Stimulated activated CD8-positive, alpha-beta memory T cell treated with anti-CD3 and anti-CD28 coated beads, Interleukin-7, amount 100 ng/mL, for 48 hours (primary cell): ENCODE measurements around the gene A2ML1.
A peak's percentile ranks its signal among the peaks of the same experiment; 100 is the strongest.
"Not testable (repeated sequence)": the region's sequence is repeated elsewhere in the genome, so short reads cannot be mapped to it uniquely, and the experiment has no call there.

ENCODE experiments used
- DNase-seq, 2 donors: peaks; one replicate each; pipeline ENCODE4 v3.0.0-alpha.2; 2020; ENCODE audit warnings: low read depth in 1 of 2; ENCODE audit errors: extremely low read depth in 1 of 2

A2ML1 gene

GRCh38 chr12:8822298-8822697 lies at the start of gene A2ML1:
Gene A2ML1, plus strand, starts transcription at chr12:8822621. Its CDS starts 31 bp downstream, at chr12:8822652.
- DNase-seq = no peak

DNA sequence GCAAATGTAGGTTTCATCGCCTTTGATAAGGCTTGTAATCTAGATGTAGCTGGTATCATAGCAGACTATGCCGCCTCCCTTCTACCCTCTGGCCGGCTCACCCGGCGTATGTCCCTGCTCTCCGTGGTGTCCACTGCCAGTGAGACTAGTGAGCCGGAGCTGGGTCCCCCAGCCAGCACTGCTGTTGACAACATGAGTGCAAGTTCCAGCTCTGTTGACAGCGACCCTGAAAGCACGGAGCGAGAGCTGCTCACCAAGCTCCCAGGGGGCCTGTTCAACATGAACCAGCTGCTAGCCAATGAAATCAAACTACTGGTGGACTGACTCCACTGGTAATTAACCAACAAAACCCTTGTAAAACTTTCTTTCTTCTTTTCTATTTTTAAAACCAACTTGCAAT lies 49.0 kb upstream of the A2ML1 start:
- no peak for DNase-seq

DNA sequence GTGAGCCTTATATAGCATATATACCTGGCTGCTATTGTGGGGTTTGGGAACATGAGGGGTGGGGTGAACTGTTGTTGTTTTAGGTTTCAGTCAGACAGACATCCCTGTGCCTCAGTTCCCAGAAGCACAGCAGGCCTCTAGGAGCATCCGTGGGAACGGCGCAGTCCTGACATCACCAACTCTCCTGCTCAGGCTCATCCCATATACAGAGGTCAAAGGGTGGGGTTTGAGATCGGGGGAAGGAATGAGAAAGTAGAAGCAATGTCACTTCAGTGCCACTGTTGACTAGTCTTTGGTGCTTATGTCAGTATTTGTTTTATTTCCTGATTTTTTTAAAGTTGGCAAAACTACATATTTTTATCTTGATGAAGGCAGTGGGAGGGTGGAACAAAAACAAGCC lies 43.1 kb upstream of the A2ML1 start:
- DNase-seq = no peak

DNA sequence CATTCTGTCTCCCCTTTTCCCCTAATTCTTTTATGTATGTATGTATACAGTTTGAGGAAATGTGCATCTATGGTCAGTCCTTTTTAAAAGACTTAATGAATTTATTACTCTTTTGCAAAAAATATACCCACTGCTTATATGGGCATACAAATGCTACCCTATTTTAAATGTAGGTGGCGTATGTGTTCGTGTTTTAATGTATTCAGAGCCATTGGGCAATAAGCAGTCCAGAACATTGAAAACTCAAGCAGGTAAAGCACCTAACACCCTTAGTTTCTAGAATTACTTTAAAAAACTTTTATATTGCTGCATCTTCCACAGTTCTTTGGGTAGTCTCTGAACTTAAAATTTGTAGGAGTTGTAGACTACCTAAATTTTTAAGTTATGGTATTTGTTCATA lies 42.6 kb upstream of the A2ML1 start:
- no peak for DNase-seq

DNA sequence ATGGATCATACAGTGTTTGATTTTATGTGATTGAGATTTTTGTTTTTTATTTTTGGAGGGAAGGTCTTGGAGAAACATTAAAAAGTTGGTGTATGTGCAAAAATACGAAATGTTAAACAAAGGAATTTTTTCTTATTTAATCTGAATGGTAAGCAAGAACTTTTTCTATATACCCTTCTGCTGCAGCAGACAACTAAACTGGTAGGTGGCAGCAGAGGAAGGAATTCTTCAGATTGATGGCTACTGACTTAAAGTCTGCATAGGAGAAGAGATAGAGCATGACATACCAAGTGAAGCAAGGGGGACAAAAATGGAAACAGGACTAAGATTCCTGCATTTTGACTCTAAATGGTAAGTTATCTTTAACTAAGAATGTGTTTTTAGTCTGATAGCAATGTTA lies 42.0 kb upstream of the A2ML1 start:
- peak in 1 of 2 donors; percentile 0 for DNase-seq

GRCh38 chr12:8781381-8782127 lies 40.9 kb upstream of the A2ML1 start:
- DNase-seq = no peak

- no peak for DNase-seq
Observed at GRCh38 chr12:8784290-8784888, 38.0 kb upstream of the A2ML1 start.

- DNase-seq = no peak
Observed at GRCh38 chr12:8785499-8785898, 36.9 kb upstream of the A2ML1 start.

- not testable (repeated sequence) for DNase-seq
Observed at GRCh38 chr12:8787206-8787605, 35.2 kb upstream of the A2ML1 start.

DNA sequence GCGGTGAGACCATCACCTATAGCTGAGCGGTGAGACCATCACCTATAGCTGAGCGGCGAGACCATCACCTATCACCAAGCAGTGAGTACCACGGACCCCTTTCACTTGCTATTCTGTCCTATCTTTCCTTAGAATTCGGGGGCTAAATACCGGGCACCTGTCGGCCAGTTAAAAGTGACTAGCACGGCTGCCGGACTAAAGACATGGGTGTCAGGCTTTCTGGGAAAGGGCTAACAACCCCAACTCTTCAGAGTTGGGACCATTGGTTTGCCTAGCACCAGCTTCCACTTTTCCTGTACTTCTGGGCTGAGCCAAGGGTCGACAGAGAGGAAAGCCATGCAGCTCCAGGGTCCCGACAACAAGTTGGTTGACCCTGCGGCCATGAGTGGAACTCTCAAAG lies 33.7 kb upstream of the A2ML1 start:
- DNase-seq = not testable (repeated sequence)

DNA sequence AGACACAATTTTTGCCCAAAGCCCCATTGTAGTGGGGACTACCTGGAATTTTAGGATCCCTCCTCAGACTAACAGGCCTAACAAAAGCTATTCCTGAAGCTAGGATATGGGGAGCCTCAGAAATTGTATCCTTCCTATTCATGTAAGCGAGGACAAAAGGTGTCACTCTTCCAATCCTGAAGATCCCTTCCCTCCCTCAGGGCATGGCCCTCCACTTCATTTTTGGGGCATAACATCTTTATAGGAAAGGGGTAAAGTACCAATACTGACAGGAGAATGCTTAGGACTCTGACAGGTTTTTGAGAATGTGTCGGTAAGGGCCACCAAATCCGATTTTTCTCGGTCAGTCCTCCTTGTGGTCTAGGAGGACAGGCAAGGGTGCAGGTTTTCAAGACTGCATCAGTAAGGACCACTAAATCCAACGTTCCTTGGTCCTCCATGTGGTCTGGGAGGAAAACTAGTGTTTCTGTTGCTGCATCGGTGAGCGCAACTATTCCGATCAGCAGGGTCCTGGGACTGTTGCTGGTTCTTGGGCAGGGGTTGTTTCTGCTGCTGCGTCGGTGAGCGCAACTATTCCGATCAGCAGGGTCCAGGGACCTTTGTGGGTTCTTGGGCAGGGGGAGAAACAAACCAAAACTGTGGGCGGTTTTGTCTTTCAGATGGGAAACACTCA lies 32.9 kb upstream of the A2ML1 start:
- DNase-seq = not testable (repeated sequence)

GRCh38 chr12:8793226-8793625 lies 29.2 kb upstream of the A2ML1 start:
- not testable (repeated sequence) for DNase-seq

DNA sequence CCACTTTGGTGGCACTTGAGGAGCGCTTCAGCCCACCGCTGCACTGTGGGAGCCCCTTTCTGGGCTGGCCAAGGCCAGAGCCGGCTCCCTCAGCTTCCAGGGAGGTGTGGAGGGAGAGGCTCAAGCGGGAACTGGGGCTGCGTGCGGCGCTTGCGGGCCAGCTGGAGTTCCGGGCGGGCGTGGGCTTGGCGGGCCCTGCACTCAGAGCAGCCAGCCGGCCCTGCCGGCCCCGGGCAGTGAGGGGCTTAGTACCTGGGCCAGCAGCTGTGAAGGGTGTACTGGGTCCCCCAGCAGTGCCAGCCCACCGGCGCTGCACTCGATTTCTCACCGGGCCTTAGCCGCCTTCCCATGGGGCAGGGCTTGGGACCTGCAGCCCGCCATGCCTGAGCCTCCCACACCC lies 27.8 kb upstream of the A2ML1 start:
- DNase-seq = not testable (repeated sequence)

DNA sequence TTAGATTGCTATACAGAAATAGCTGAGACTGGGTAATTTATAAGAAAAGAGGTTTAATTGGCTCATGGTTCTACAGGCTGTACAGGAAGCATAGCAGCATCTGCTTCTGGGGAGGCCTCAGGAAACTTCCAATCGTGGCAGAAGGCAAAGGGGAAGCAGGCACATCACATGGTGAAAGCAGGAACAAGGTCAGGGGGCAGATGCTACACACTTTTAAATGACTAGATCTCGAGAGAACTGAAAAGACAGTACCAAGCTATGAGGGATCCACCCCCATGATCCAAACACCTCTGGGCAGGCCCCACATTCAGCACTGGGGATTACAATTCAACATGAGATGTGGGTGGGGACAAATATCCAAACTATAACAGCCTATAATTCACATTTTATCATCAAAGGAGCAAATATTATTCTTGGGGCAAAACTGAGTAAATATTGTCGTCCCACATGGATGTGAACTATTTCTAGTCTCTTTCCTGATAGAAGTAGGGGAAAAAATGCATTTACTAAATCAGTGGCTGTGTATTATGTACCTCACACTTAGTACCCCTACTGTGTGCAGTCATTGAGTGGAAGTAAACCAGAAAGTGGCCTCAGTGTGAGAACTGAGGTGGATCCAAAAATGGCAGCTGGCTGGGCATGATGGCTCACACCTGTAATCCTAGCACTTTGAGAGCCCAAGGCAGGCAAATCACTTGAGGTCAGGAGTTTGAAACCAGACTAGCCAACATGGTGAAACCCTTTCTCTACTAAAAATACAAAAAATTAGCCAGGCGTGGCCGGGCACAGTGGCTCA lies 25.4 kb upstream of the A2ML1 start:
- DNase-seq = no peak

DNA sequence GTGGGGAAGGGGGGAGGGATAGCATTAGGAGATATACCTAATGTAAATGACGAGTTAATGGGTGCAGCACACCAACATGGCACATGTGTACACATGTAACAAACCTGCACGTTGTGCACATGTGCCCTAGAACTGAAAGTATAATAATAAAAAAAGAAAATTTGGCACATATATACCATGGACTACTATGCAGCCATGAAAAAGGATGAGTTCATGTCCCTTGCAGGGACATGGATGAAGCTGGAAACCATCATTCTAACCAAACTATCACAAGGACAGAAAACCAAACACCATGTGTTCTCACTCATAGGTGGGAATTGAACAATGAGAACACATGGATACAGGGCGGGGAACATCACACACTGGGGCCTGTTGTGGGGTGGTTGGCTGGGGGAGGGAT lies 21.2 kb upstream of the A2ML1 start:
- DNase-seq = not testable (repeated sequence)

GRCh38 chr12:8804833-8805232 lies 17.6 kb upstream of the A2ML1 start:
- not testable (repeated sequence) for DNase-seq

GRCh38 chr12:8805487-8805886 lies 16.9 kb upstream of the A2ML1 start:
- DNase-seq = not testable (repeated sequence)

DNA sequence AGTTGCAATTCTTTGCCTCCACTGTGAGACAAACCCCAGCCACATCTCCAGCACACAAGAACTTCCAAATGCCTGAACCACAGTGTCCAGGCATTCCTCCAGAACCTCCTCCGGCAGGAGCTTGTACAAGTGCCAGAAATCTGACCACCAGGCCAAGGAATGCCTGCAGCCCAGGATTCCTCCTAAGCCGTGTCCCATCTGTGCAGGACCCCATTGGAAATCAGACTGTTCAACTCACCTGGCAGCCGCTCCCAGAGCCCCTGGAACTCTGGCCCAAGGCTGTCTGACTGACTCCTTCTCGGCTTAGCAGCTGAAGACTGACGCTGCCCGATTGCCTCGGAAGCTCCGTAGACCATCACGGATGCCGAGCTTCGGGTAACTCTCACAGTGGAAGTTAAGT lies 15.3 kb upstream of the A2ML1 start:
- not testable (repeated sequence) for DNase-seq

- DNase-seq = not testable (repeated sequence)
Observed at GRCh38 chr12:8810112-8810511, 12.3 kb upstream of the A2ML1 start.

DNA sequence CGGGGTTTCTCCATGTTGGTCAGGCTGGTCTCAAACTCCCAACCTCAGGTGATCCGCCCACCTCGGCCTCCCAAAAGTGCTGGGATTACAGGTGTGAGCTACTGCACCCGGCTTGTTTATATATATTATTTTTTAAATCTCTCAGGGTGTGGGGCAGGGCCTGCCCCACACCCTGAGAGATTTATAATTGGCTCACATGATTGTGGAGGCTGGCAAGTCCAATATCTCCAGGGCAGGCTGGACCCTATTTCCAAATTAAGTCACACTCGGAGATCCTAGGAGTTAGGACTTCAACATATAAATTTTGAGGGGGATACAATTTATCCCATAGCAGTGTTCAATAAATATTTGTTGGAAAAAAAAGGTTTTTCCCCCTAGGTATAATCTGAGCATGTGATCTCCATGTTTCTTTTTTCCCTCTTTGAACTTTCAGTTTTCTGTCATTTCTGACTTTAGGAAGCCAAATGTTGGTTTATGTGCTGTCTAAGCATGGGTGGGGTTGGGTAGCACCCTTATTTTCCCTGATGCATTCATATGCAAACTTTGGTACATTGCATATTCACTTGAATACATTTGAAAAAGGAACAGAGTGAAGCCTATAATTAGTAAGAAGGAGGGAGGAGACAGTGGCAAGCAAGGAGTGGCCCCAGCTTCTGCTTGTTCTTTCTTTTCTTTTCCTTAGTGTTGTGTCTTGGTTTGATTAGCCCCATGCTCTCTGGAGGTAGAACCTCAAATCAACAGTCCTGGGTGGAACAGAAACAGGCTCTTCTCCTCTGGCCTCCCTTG lies 8.7 kb upstream of the A2ML1 start:
- DNase-seq = no peak
